Mesenchymal stem cell (in vitro differentiated cells and primary cell): ENCODE results near the gene TYSND1.
"Not testable (repeated sequence)": the region's sequence is repeated elsewhere in the genome, so short reads cannot be mapped to it uniquely, and the experiment has no call there.

ENCODE experiments used
- DNase-seq: peaks from one replicate; pipeline ENCODE4 v3.0.0-alpha.2; 2013
- H2AFZ ChIP-seq: one replicate; pipeline ENCODE4 v1.6.1; 2013; ENCODE audit warnings: low read depth, mild to moderate bottlenecking, control low read depth, inconsistent platforms, low read length, moderate library complexity
- H2AK5ac ChIP-seq: 2 replicates; pipeline ENCODE4 v1.6.1; 2013; ENCODE audit warnings: low read length, moderate library complexity, mild to moderate bottlenecking, inconsistent platforms; ENCODE audit not compliant: severe bottlenecking
- H2BK120ac ChIP-seq: one replicate; pipeline ENCODE4 v1.6.1; 2013; ENCODE audit warnings: low read depth, mild to moderate bottlenecking, inconsistent platforms, low read length, moderate library complexity
- H2BK12ac ChIP-seq, 2 experiments: one replicate each; pipeline ENCODE4 v1.6.1; 2013; ENCODE audit warnings: inconsistent platforms in 2 of 2, low read length in 2 of 2, mild to moderate bottlenecking in 2 of 2, moderate library complexity in 2 of 2, control low read depth in 1 of 2
- H2BK15ac ChIP-seq: one replicate; pipeline ENCODE4 v1.6.1; 2013; ENCODE audit warnings: mild to moderate bottlenecking, low read depth, inconsistent platforms; ENCODE audit not compliant: poor library complexity, severe bottlenecking
- H2BK5ac ChIP-seq: 2 replicates; pipeline ENCODE4 v1.6.1; 2013; ENCODE audit warnings: low read depth, mild to moderate bottlenecking, low read length, control low read depth, inconsistent platforms; ENCODE audit not compliant: poor library complexity, severe bottlenecking
- H3K14ac ChIP-seq, 2 experiments: one replicate each; pipeline ENCODE4 v1.6.1; 2013; ENCODE audit warnings: inconsistent platforms in 2 of 2, low read length in 2 of 2, control low read depth in 1 of 2, mild to moderate bottlenecking in 1 of 2, moderate library complexity in 1 of 2
- H3K18ac ChIP-seq, 2 experiments: one replicate each; pipeline ENCODE4 v1.6.1; 2013; ENCODE audit warnings: inconsistent platforms in 2 of 2, low read length in 2 of 2, control low read depth in 1 of 2, low read depth in 1 of 2, mild to moderate bottlenecking in 1 of 2
- H3K23ac ChIP-seq, 2 experiments: one replicate each; pipeline ENCODE4 v1.6.1; 2013; ENCODE audit warnings: inconsistent platforms in 2 of 2, low read length in 2 of 2, mild to moderate bottlenecking in 2 of 2, moderate library complexity in 2 of 2, control low read depth in 1 of 2
- H3K27ac ChIP-seq: 2 replicates; pipeline ENCODE4 v1.5.1; 2013; ENCODE audit warnings: mild to moderate bottlenecking, moderate library complexity, low read length, control low read depth, inconsistent platforms; ENCODE audit not compliant: poor library complexity, severe bottlenecking
- H3K27me3 ChIP-seq, 2 experiments: 2 replicates each; pipeline versions ENCODE4 v1.6.1 to v1.7.0; 2013; ENCODE audit warnings: low read length in 2 of 2, mild to moderate bottlenecking in 2 of 2, moderate library complexity in 2 of 2, control low read depth in 1 of 2, inconsistent platforms in 1 of 2; ENCODE audit not compliant: control insufficient read depth in 1 of 2, insufficient read depth in 1 of 2
- H3K36me3 ChIP-seq, 2 experiments: 2 replicates each; pipeline versions ENCODE4 v1.6.1 to v1.7.0; 2013; ENCODE audit warnings: low read length in 2 of 2, control low read depth in 1 of 2, inconsistent platforms in 1 of 2, low read depth in 1 of 2, mild to moderate bottlenecking in 1 of 2; ENCODE audit not compliant: insufficient read depth in 2 of 2, control insufficient read depth in 1 of 2
- H3K4ac ChIP-seq, 2 experiments: one replicate each; pipeline ENCODE4 v1.6.1; 2013; ENCODE audit warnings: inconsistent platforms in 2 of 2, low read length in 2 of 2, mild to moderate bottlenecking in 2 of 2, moderate library complexity in 2 of 2, control low read depth in 1 of 2, low read depth in 1 of 2
- H3K4me1 ChIP-seq: 2 replicates; pipeline ENCODE4 v1.6.1; 2013; ENCODE audit warnings: low read depth, low read length, control low read depth; ENCODE audit not compliant: control insufficient read depth, insufficient read depth
- H3K4me2 ChIP-seq: 2 replicates; pipeline ENCODE4 v1.6.1; 2013; ENCODE audit warnings: low read length, mild to moderate bottlenecking, inconsistent platforms; ENCODE audit not compliant: poor library complexity, severe bottlenecking
- H3K4me3 ChIP-seq, 2 experiments: 2 replicates each; pipeline versions ENCODE4 v1.5.1 to v1.7.0; 2013; ENCODE audit warnings: low read length in 2 of 2, mild to moderate bottlenecking in 2 of 2, control low read depth in 1 of 2, low read depth in 1 of 2; ENCODE audit not compliant: insufficient read depth in 1 of 2
- H3K79me1 ChIP-seq: replicated peaks from 2 replicates; pipeline ENCODE4 v1.6.1; 2013; ENCODE audit warnings: mild to moderate bottlenecking, control low read depth, low read length, inconsistent platforms; ENCODE audit not compliant: poor library complexity, severe bottlenecking
- H3K9ac ChIP-seq: 2 replicates; pipeline ENCODE4 v1.7.0; 2013; ENCODE audit warnings: mild to moderate bottlenecking, low read length, moderate library complexity
- H3K9me3 ChIP-seq: 2 replicates; pipeline ENCODE4 v1.7.0; 2013; ENCODE audit warnings: mild to moderate bottlenecking, low read length; ENCODE audit not compliant: control insufficient read depth
- H4K8ac ChIP-seq: one replicate; pipeline ENCODE4 v1.6.1; 2013; ENCODE audit warnings: inconsistent platforms, mild to moderate bottlenecking, low read length, moderate library complexity
- H4K91ac ChIP-seq: one replicate; pipeline ENCODE4 v1.6.1; 2013; ENCODE audit warnings: mild to moderate bottlenecking, low read length, inconsistent platforms
- WGBS: methylation state at CpG from one replicate; pipeline ENCODE4 v1.1.7; 2013; ENCODE audit warnings: mixed read lengths; 5-methylcytosine and 5-hydroxymethylcytosine counted together

The TYSND1 gene

DNA sequence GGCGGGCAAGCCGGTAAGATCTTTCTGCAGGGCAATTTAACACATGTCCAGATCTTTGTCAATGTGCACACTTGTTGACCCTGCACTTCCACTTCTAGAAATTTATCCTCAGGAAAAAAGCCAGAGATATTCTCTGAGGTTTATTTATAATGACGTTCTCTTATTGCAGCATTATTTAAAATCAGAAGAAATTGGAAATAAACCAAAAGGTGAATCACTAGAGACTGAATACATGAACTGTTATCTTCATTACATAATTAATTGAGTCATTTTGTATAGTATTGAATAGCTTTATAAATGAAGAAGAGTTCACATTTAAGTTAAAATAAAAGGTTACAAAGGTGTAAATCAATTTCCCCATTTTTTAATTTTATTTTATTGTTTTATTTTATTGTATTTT is 40.1 kb upstream of the TYSND1 start:
- no peak overlapping the region for H3K23ac ChIP-seq
- no peaks in the 10 kb centered on the region for H3K79me1 ChIP-seq
- no peak overlapping the region for H2BK120ac ChIP-seq
- H4K91ac ChIP-seq: no peak overlapping the region
- no peak overlapping the region for H4K8ac ChIP-seq
- no peak overlapping the region for H3K4ac ChIP-seq
- no peak overlapping the region for H3K9ac ChIP-seq
- H2AK5ac ChIP-seq: no peak overlapping the region
- no peak overlapping the region for H2AFZ ChIP-seq
- no peak for DNase-seq
- H3K36me3 ChIP-seq: no peaks in the 10 kb centered on the region
- H3K4me1 ChIP-seq: peaks cover 2% of the 10 kb centered on the region
- no peak overlapping the region for H3K14ac ChIP-seq
- no peak overlapping the region for H3K4me2 ChIP-seq
- 100% methylated on average over 2 of the region's 3 CpGs for WGBS
- H3K4me3 ChIP-seq: no peak overlapping the region
- H3K9me3 ChIP-seq: no peaks in the 10 kb centered on the region
- H3K27ac ChIP-seq: no peak overlapping the region
- H2BK5ac ChIP-seq: no peak overlapping the region
- no peak overlapping the region for H2BK15ac ChIP-seq
- peaks cover 0 to 3% of the 10 kb centered on the region in 2 experiments for H3K27me3 ChIP-seq
- H3K18ac ChIP-seq: no peak overlapping the region
- no peak overlapping the region for H2BK12ac ChIP-seq

DNA sequence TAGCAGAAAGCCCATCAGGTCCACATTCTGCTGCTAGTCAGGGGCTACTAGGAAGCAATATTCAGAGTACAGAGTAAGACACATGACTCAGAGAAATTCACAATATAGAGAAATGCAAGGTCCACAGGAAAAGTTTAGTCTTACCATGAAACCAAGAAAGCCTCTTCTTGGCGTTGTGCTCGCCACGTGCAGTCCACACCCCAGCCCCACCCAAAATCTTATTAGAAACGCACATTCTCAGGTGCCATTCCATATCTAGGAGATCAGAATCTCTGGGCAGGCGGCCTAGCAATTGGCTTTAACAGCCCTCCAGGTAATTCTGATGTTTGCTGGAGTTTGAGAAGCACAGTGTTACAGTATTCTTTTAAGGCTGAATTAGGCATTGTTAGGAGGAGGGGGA is 39.6 kb upstream of the TYSND1 start:
- Histone ChIP-seq H3K79me1 (no peaks in the 10 kb centered on the region), H2AK5ac (no peak overlapping the region), H3K9me3 (no peaks in the 10 kb centered on the region), H3K4me2 (no peak overlapping the region), H2AFZ (no peak overlapping the region), H3K18ac (no peak overlapping the region), H4K91ac (no peak overlapping the region), H4K8ac (no peak overlapping the region), H3K9ac (no peak overlapping the region), H3K4me3 (no peak overlapping the region), H3K36me3 (no peaks in the 10 kb centered on the region), H3K4ac (no peak overlapping the region), H2BK5ac (no peak overlapping the region), H2BK120ac (no peak overlapping the region), H3K27me3 (peaks cover 0 to 3% of the 10 kb centered on the region in 2 experiments), H3K23ac (no peak overlapping the region), H3K14ac (no peak overlapping the region), H3K27ac (no peak overlapping the region), H3K4me1 (peaks cover 2% of the 10 kb centered on the region), H2BK12ac (no peak overlapping the region), H2BK15ac (no peak overlapping the region)
- DNase-seq: no peak
- 95% methylated on average over 5 of the region's 5 CpGs for WGBS

DNA sequence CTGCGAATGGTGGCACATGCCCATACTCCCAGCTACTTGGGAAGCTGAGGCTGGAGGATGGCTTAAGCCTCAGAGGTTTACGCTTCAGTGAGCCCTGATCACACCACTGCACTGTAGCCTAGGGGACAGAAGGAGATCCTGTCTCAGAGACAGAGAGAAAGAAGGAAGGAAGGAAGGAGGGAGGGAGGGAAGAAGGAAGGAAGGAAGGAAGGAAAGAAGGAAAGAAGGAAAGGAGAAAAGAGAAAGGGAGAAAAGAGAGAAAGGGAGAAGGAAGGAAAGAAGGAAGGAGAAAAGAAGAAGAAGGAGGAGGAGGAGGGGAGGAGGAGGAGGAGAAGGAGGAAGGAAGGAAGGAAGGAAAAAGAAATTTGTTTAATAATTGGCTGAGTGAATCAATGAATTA is 36.8 kb upstream of the TYSND1 start:
- Histone ChIP-seq H2AK5ac (no peak overlapping the region), H2BK15ac (no peak overlapping the region), H3K27me3 (peaks cover 0 to 3% of the 10 kb centered on the region in 2 experiments), H2BK120ac (no peak overlapping the region), H2BK12ac (no peak overlapping the region), H3K79me1 (no peaks in the 10 kb centered on the region), H3K9me3 (peaks cover 10% of the 10 kb centered on the region), H4K91ac (no peak overlapping the region), H2AFZ (no peak overlapping the region), H3K27ac (no peak overlapping the region), H3K4me1 (no peaks in the 10 kb centered on the region), H4K8ac (no peak overlapping the region), H3K4ac (no peak overlapping the region), H3K4me2 (no peak overlapping the region), H3K18ac (no peak overlapping the region), H3K36me3 (no peaks in the 10 kb centered on the region), H3K9ac (no peak overlapping the region), H3K14ac (no peak overlapping the region), H3K4me3 (no peak overlapping the region), H3K23ac (no peak overlapping the region), H2BK5ac (no peak overlapping the region)
- no peak for DNase-seq
- 91% methylated on average over 2 of the region's 2 CpGs for WGBS

DNA sequence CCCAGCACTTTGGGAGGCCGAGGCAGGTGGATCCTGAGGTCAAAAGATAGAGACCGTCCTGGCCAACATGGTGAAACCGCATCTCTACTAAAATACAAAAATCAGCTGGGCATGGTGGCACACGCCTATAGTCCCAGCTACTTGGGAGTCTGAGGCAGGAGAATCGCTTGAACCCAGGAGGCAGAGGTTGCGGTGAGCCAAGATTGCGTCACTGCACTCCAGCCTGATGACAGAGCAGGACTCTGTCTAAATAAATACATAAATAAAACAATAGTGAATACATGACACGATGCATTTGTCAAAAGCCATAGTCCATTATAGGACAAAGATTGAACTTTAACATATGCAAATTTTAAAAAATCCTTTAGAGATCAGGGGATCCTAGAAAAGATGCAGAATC is 32.7 kb upstream of the TYSND1 start:
- H2BK5ac ChIP-seq, H2AK5ac ChIP-seq, H3K27ac ChIP-seq, H3K27me3 ChIP-seq, H3K14ac ChIP-seq, H3K4me3 ChIP-seq, H2BK15ac ChIP-seq, H2BK12ac ChIP-seq, H2BK120ac ChIP-seq, H4K8ac ChIP-seq, H3K79me1 ChIP-seq, H3K18ac ChIP-seq, H3K23ac ChIP-seq, DNase-seq, H4K91ac ChIP-seq, H3K4ac ChIP-seq, H3K9me3 ChIP-seq, H3K36me3 ChIP-seq, H3K9ac ChIP-seq, H3K4me1 ChIP-seq, H2AFZ ChIP-seq, H3K4me2 ChIP-seq: not testable (repeated sequence)
- 82% methylated on average over 5 of the region's 8 CpGs for WGBS
